ENCODE measurements around the gene NPTX1.
A peak's percentile ranks its signal among the peaks of the same experiment; 100 is the strongest.

The NPTX1 gene

GRCh38 chr17:80441598-80442322 lies 34.6 kb downstream of the NPTX1 start:
- DNase-seq = no peak

- no peak for DNase-seq
Measured at GRCh38 chr17:80441133-80441578, 35.3 kb downstream of the NPTX1 start.

GRCh38 chr17:80439499-80439898 lies 36.9 kb downstream of the NPTX1 start:
- DNase-seq = no peak

- DNase-seq = no peak
Measured at GRCh38 chr17:80438806-80439205, 37.6 kb downstream of the NPTX1 start.

- no peak for DNase-seq
Measured at GRCh38 chr17:80437532-80437931, 38.9 kb downstream of the NPTX1 start.

GRCh38 chr17:80433916-80434666 lies 42.3 kb downstream of the NPTX1 start:
- DNase-seq = no peak

- no peak for DNase-seq
Measured at GRCh38 chr17:80432961-80433550, 43.4 kb downstream of the NPTX1 start.

GRCh38 chr17:80432350-80432955 lies 44.0 kb downstream of the NPTX1 start:
- DNase-seq = no peak

- DNase-seq = no peak
Measured at GRCh38 chr17:80431246-80432195, 44.9 kb downstream of the NPTX1 start.

- DNase-seq = no peak
Measured at GRCh38 chr17:80430446-80431245, 45.8 kb downstream of the NPTX1 start.

GRCh38 chr17:80429356-80430275 lies 46.8 kb downstream of the NPTX1 start:
- no peak for DNase-seq

GRCh38 chr17:80428796-80429195 lies 47.6 kb downstream of the NPTX1 start:
- DNase-seq = no peak

- no peak for DNase-seq
Measured at GRCh38 chr17:80428363-80428762, 48.0 kb downstream of the NPTX1 start.

GRCh38 chr17:80427366-80428282 lies 48.8 kb downstream of the NPTX1 start:
- DNase-seq = no peak

- DNase-seq = peak; percentile 47
Measured at GRCh38 chr17:80426671-80427326, 49.6 kb downstream of the NPTX1 start.

GRCh38 chr17:80425835-80426426 lies 50.5 kb downstream of the NPTX1 start:
- no peak for DNase-seq

GRCh38 chr17:80424878-80425765 lies 51.3 kb downstream of the NPTX1 start:
- no peak for DNase-seq

Data from NCI-H2029 (cell line).